Stimulated activated CD8-positive, alpha-beta memory T cell treated with anti-CD3 and anti-CD28 coated beads, Interleukin-4, amount 100 ng/mL, for 4 hours (primary cell): ENCODE measurements around the gene LUZP1.
A peak's percentile ranks its signal among the peaks of the same experiment; 100 is the strongest.

Experiments
- DNase-seq, 2 donors: peaks; one replicate each; pipeline ENCODE4 v3.0.0-alpha.2; 2020; ENCODE audit warnings: low read depth in 2 of 2, low spot score in 1 of 2

The LUZP1 gene

DNA sequence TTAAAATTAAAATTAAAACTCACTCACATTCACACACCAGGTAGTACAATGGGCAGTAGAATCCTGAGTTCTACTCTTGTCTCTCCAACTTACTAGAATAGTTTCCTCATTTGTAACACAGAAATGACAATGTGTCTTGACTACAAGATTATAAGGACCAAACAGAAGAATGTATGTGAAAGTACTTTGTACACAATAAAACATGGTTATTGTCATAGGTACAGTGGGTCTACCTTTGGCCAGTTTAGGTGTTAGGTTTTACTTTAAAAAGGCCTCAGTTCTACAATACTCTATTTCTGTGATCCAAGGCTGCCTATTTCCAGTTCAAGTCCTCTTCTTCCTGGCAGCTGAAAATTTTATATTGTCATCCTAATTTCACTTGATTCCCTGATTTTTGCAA, 50.2 kb downstream of the LUZP1 start:
- DNase-seq = no peak

DNA sequence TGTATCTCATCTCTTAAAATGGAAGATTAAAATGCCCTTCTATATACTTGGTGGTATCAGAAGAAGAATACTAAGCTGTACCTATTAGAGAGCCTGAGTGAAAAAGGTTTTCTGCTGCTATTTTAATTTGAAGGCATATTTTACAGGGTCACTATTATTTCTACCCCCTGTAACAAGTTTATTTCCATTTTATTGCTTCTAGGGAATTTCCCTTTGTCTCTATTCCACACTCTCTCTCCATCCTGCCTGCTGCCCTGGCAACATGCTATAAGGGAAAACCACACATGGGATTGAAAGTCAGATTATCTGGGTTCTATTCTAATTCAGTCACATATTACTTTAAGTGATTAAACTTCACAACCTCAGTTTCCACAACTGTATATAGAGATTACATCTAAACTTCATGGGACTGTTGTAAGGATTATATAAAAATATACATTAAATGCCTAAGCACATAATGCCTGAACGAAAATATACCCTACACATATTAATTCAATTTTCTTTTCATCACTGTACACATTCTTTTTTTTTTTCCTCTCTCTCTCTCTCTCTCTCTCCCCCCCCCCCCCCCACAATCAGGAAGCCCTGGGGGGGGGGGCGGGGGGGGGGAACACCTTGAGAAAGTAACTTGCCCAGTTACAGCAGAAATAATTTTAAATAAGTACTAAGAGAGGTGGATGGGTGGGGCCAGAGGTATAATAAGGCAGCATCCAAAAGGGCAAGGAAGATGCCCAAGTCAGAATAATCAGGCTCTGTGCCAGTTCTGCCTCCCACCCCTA, 51.5 kb downstream of the LUZP1 start:
- no peak for DNase-seq

DNA sequence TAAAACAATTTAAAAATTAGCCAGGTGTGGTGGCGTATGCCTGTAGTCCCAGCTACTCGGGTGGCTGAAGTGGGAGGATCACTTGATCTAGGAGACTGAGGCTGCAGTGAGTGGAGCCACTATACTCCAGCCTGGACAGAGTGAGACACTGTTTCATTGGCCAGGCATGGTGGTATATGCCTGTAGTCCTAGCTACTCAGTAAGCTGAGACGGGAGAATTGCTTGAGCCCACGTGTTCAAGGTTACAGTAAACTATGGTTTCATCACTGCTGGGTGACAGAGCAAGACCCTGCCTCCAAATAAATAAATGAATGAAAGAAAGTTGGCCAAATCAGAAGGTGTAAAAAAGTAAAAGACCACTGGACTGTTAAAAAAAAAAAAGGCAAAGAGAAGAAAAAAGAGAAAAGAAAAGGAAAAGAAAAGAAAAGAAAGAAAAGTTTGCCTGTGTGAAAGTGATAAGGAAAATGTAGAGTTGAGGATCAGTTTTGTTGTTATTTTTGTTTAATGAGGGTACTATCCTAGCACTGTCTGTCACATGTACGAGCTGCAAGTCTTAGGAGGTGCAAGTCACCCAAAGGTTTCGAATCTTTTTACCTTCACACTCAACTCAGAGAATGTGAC, 52.3 kb downstream of the LUZP1 start:
- DNase-seq = no peak

DNA sequence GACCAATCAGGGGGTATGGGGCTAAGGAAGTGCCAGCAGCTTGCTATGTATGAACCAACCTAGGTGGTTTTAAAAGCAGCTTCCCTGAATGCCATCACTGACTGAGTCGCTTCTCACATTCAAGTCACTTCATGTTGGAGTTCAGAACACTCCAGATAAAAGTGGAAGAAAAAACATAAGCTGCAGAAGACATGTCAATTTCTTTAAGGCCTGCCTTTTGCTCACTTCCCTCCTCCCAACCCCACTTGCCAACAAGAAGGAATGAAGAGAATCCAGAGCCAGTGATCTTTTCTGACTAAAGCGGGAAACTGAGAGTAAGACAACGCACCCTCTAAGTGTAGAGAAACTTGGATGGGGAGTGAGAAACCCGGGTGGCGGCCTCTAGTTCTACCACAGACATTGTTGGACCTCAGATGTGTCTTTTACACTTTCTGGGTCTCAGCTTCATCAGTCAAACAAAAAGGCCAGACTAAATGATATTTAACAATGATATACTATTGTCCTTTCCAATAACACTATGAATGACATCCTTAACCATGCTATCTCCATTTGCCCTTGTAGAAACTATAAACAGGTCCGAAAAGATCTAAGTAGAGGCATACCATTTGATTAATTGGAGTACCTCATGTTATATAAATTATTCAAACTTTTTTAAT, 54.1 kb downstream of the LUZP1 start:
- DNase-seq = no peak

DNA sequence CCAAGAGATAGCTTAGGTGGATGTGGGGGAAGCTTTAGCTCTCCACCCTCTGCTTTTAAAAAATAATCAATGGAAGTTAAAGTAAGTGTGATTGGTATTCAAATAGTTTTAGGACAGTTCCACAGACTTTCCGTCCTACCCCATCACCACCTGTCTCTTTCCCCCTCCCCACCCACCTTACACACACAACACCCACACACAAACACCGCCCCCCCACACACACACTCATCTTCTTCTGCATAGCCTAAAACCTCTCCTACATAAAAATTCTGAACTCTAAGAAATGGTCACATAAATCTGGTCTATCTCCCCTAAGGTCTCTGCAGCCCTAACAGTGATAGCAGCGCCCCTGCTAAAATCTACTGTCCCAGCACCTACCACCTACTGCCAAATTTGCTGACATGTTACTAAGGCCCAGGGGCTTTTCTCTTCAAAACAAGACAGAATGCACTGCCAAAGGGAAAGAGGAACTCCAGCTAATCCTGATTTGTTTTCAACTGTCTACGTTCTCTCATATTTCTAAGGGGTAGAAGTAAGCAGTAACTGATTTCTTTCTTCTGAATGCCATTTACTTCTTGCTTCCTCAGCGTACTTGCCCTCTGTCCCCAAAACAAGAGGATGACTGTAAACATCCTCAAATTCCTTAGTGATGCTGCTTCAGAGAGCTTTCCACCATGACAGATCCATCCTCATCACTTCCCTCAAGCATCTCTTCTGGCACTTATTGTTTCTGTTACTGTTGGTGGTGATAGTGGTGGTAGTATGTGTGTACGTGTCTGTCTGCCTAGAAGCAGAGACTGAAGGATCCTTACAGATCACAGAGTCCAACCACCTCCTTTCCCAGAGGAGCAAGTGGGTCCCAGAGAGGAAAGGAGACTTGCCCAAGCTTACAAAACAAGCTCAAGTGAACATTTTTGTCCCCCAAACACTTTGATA, 56.8 kb downstream of the LUZP1 start:
- no peak for DNase-seq

GRCh38 chr1:23110391-23110790, 58.3 kb downstream of the LUZP1 start:
- no peak for DNase-seq

- DNase-seq = no peak
These were observed 59.6 kb downstream of the LUZP1 start for GRCh38 chr1:23108918-23109533.

GRCh38 chr1:23103001-23103889, 65.4 kb downstream of the LUZP1 start:
- no peak for DNase-seq

GRCh38 chr1:23102289-23102688, 66.4 kb downstream of the LUZP1 start:
- no peak for DNase-seq

GRCh38 chr1:23101887-23102286, 66.8 kb downstream of the LUZP1 start:
- no peak for DNase-seq

- no peak for DNase-seq
These were observed 67.4 kb downstream of the LUZP1 start for GRCh38 chr1:23101101-23101827.

DNA sequence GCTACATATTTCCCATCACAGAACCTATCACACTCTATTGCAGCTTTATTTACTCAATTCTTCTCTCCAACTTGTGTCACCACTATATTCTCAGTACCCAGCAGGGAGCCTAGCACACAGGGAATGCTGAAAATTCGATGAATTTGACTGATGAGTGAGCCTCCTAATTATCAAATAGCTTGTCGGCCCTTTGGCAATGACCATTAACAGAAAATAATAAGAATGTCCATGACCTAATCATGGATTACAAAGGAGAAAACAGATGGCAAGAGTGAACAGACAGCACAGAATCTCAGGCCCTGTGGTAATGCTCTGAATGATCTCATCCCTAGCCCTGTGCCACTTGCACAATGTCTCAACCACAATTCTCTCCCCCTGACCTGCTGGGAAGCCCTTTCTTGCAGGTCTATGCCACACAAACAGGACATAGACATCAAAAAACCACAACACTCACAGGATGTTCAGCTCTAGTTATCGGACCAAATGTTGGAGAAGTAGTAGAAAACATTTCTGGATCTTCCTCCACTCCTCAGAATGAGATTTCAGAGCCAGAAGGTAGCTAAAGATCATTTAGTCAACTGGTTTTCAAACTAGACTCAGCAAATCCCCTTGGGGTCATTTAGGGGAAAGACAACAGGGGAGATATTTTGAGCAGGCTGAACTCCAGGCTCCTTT, 68.4 kb downstream of the LUZP1 start:
- peak in 1 of 2 donors; percentile 19 for DNase-seq

DNA sequence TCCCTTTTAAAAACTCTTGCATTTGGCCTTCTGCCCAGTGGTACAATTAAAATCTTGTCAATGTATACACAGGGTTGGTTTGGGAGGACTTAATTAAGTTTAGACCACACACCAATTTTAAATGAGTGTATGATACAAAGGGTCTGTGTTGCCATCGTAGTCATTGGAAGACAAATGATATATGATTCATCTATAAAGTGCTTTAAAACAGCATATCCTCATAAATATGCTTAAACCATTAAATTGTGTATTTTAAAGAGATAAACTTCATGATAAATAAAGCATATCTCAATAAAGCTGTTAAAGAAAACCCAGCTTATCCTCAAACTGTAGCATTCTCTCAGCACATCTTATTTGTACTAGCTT, 69.5 kb downstream of the LUZP1 start:
- DNase-seq = no peak

DNA sequence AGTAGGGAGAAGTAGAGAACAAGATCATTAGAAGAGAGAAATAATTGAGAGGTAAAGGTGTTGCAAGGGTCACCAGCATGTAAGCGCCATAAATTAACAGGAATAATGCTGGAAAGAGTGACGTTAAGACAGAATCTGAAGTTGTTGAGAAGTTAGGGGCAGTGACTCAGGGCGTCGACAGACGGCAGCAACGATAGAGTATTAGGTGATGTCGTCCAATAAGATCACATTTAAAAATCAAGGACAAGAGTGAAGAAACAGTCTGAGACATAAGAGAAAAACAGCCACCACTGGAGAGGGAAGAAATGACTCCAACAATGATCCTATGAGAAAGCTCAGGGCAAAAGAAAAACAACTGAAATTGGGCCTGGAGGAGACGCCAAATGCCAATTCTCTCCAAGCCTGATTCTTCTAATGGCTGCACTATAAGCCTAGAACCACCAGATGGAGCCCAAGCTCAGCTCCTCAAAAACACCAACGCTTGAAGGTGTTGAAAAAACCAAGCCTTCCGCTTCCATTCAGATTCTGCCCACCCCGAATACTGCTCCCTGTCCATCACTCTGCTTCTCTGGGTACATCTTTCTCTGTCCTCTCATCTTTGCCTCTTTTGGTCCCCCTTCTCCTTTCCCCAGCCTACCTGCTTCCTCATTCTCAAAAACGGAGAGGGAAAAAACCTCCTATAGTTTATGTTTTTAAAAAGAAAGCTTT, 70.0 kb downstream of the LUZP1 start:
- DNase-seq = peak; percentile 23 to 36

DNA sequence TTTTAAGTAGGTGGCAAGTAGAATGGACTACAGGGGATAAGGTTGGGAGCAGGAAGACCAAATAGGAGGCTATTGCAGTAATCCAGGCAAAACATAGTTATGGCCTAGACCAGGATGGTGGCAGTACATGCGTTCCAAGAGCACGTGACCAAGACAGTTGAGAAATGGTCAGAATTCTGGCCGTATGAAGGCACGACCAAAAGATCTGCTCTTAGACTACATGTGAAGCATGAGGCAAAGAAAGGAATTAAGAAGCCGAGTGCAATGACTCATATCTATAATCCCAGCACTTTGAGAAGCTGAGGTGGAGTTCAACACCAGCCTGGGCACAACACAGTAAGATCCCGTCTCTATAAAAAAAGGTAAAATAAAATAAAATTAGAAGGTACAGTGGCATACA, 71.3 kb downstream of the LUZP1 start:
- DNase-seq = no peak

- no peak for DNase-seq
These were observed 76.2 kb downstream of the LUZP1 start for GRCh38 chr1:23092447-23092846.

DNA sequence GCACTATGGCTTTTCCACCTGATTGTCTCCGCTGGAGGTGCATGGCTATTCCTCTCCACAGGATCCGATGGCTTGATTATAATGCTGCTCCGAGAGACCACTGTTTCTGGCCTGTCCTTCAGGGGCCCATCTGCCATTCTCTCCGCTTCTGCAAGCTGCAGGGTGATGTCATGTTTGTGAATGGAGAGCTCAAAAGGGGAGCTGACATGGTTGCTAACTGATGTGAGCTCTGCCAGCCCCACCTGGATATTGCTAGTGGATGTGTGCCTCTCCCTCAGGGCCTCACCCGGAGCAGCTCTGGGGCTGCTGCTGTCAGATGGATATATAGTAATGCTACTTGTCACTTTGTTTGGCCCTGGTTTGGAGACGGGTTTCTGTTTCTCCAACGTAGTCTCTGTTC, 77.1 kb downstream of the LUZP1 start:
- DNase-seq = no peak

GRCh38 chr1:23090056-23090455, 78.6 kb downstream of the LUZP1 start:
- no peak for DNase-seq
